Lung microvascular endothelial cell (primary cell): ENCODE results near the gene CDC34. TPM values are rescaled to one million over a fixed set of nuclear protein-coding genes. Genes with fewer than 3 reads are reported as not detected.

ENCODE experiments used
- DNase-seq, 2 donors: peaks; one replicate each; pipeline versions ENCODE4 v3.0.0 to v3.0.0-alpha.2; 2010; ENCODE audit warnings: low read depth in 2 of 2
- total RNA-seq: library from RNA; depleted of rRNA; stranded (reverse); fragments of >200 nt; gene quantifications from 2 replicates; pipeline ENCODE4 v1.2.1, GENCODE V29; 2014

Gene CDC34, protein sequence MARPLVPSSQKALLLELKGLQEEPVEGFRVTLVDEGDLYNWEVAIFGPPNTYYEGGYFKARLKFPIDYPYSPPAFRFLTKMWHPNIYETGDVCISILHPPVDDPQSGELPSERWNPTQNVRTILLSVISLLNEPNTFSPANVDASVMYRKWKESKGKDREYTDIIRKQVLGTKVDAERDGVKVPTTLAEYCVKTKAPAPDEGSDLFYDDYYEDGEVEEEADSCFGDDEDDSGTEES
- total RNA-seq: 74.3 and 89.3 TPM in 2 replicates

DNA sequence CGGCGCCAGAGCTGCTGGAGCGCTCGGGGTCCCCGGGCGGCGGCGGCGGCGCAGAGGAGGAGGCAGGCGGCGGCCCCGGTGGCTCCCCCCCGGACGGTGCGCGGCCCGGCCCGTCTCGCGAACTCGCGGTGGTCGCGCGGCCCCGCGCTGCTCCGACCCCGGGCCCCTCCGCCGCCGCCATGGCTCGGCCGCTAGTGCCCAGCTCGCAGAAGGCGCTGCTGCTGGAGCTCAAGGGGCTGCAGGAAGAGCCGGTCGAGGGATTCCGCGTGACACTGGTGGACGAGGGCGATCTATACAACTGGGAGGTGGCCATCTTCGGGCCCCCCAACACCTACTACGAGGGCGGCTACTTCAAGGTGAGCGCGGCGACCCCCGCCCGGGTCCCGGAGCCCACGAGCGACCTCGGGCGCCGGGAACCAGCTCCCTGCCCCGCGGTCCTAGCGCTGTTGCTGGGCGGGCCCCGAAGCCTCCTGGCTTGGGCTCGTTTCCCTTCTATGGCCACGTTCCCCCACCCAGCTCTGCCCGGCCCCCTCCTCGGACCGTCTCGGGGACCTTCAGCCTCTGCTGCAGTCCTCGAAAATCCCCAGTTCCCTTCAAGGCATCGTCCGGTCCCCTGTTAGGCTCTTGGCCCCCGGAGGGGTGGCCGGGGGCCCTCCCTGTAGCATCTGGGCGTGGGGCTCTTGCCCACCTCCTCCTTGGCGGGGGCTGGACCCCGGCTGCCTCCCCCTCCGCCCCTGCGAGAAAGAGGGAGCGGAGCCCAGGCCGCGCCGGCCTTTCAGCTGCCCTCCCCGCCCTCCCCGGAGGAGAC, at the start of gene CDC34:
TSS of gene CDC34 (plus strand) at position 8 of the 808 bp plus-strand sequence. CDS start at position 180, 172 bp downstream.
- no peak for DNase-seq

DNA sequence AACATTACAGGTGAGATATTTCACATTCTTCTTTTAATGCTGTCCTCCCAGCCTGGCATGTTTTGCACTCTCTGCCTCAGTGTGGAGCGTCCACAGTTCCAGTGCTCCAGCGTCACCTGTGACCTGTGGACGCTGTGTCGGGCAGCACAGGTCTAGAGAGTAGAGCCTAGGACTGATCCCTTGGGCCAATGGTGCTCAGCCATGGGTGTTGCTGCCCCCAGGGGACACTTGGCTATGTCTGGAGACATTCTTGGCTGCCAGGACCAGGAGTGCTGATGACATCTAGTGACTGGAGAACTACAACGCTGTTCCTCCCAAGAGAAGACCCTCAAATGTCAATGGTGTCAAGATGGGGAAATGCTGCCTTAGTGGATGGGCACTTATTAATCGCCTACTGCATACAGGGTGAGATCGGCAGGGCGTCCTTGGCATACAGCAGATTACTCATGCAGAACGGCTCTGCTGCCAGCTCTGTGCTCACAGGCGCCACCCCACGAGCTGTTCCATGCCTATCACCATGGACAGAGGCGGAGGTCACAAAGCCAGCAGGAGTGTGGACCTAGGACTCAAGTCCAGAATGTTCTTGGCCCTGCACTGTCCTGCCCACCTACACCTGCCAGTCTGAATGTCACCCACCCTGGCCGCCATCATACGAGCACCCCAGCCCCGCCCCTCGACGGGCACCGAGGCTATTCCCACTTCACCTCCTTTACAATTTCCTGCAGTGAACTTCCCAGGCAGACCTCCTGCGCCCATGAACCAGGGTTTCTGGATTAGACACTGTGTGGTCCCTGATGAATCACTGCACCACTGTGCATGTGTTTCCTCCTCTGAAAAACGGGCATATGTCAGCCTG, 49.1 kb upstream of the CDC34 start:
- DNase-seq: peak in 1 of 2 donors; percentile 43

DNA sequence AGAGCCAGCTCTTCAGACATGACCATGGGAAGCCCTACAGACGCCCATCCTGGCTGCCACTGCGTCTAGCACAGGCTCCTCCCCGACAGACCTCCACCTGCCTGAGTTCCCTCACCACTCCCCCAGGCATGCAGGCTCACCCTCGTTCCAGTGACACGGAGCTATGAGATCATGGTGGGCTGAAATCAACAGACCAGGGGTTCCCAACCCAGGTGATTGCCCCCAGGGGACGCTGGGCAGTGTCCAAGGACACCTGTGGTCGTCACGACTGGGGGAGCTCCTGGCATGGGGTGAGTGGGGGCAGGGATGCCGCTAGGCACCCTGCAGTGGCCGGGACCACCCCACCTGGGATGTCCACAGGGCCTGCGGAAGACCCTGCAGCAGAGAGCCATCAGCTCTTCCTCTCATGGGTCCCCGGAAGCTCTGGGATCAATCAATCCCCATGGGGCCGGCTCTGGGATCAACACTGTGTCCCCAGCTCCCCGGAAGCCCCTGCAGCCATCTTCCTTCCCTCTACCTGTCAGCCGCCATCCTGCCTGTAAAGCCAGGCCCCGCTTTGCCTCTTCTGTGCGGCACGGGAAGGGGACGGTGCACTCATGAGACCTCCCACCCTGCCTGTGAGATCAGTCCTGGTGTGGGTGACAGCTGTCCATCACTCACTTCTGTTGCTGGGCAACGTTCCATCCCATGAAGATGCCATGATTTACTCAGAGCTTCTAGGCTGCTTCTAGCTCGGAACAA, 48.1 kb upstream of the CDC34 start:
- DNase-seq: no peak

DNA sequence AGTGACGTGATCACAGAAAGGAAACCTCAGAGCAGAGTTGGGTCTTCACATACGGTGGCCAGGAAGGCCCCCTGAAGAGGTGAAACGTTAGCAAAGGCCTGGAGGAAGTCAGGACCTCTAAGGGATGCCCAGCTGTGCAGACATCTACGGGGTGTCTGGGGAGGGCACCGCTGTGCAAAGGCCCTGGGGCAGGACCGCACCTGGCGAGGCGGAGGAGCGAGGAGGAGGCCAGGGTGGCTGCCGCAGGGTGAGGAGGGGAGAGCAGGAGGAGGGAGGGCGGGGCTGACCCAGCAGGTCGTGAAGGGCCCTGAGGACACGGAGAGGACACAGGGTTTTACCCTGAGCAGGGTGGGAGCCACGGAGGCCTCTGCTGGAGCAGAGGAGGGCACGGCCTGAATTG, 47.1 kb upstream of the CDC34 start:
- no peak for DNase-seq

DNA sequence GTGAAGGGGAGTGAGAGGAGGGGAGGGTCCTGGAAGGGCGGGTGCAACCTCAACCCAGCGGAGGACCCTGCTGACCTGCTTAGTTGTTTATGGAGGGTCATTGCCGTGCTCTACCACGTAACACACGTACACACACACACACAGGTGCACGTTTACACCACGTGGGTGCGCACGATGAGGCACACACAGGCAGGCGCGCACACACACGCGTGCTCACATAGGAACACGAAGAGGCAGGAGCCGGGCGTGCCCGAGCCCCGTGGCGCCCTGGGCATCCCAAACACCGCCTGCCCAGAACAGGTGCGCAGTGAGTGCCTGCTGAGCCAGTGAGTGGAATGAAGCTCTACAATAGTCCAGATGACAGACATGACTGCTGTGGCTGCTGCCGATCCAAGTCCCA, 46.5 kb upstream of the CDC34 start:
- DNase-seq: no peak

DNA sequence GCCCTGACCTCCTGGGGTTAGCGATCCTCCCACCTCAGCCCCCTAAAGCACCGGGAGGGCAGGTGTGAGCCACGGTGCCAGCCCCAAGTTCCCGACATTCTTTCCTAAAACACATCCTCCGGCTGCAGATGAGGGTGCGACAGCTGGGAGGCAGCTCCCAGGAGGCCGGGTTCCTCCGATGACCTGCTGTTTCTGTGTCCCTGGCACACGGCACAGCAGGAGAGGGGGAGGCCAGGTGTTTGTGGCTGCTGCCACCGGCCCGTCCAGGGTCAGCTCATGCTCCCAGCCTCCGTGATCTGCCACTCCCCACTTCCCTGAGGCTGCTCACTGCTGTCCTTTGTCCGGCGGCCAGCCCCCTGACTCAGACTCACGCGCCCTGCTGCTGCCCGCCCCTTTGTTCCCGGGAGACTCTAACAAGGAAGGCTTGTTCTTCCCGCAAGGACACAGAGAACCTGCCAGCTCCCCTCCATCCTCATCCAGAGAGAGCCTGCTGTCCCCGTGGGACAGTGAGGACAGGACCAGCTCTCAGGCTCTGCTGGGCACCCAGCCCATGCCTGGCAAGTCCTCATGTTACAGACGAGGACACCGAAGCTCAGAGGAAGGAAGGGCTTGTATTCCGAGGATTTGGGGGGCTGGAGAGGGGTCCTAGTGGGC, 45.9 kb upstream of the CDC34 start:
- peak in 1 of 2 donors; percentile 35 for DNase-seq

DNA sequence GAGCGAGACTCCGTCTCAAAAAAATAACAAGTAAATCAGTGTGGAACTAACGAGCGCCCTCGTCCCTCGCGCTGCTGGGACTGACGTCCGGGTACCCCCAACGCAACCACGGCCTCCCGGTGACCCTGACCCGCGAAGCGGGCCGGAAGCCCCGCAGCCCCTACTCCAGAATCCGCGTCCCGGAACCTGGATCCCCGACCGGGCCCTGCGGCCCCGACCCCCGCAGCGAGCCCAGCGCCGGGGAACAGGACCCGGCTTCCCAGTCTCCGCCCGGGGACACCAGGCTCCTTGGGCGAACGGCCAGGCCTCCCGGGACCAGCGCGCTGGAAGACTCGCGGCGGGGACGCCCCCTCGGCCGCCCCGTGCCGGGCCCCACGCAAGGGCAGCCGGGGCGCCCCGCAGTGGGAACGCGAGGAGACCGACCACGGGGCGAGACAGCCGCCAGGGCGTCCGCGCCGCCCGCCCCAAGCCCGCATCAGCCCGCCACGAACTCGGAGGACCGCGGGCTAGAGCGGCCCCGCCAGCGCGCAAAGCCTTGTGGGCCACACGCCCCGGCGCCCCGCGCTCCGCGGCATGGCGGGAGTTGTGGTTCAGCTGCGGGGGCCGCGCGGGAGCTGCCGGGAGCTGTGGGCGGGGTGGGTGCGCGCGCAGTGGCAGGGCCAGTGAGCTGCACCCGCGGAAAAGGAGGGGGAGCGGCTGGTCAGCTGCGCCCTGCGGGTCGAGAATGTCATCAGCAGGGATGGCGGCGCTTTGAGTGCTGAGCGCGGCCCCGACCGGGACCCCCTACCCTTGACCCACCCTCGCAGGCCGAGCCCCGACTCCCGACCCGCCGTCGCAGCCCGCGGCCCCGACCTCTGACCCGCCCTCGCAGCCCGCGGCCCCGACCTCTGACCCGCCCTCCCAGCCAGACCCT, 42.8 kb upstream of the CDC34 start:
- peak; percentile 96 to 98 for DNase-seq

DNA sequence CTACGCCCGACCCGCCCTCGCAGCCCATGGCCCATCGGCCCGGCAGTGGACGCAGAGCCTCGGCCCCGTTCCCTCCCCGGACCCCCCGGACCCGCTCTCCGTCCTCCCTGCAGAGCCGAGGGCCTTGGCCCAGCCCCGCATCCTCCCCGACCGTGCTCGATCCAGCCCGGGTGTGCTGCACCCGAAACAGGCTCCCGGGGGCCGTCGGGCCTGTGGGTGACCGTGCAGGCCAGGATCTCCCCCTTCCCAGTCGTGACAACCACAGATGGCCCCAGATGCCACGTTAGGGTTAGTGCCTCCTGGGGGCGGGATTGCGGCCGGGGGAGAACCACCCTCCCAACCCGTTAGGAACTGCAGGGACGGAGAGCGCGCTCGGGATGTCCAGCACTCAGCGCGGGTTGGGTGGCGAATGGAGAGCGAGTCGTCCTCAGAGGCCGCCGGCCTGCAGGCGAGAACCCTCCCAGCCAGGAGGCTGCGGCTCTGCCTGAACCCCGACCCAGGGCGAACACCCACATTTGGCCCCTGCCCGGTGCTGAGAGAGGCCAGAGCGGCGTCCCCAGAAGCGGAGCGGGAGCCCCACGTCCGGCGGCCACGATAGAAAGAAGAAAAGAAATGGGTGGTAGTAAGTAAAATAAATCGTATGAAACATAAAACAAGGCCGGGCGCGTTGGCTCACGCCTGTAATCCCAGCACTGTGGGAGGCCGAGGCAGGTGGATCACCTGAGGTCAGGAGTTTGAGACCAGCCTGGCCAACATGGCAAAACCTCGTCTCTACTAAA, 42.0 kb upstream of the CDC34 start:
- peak in 1 of 2 donors; percentile 50 for DNase-seq

DNA sequence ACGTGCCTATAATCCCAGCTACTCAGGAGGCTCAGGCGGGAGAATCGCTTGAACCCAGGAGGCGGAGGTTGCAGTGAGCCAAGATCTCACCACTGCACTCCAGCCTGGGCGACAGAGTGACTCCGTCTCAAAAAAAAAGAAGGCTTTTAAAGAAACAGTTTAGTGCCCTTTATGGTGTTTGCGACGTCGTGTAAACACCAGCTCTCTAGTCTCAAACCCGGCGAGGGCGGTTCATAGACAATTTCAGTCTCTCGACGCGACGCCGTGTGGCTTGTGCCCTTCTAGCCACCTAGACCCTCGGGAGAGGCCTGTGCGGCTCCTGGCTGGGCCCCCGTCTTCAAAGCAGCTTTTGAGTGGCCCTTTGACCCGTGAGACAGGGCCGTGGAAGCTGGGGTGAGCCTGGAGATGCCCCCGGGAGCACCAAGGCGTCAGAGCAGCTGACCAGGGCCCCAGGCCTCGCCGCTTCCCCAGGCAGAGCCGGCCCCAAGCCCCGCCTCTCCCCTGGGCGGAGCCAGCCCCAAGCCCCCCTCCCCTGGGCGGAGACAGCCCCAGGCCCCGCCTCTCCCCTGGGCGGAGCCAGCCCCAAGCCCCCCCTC, 40.3 kb upstream of the CDC34 start:
- DNase-seq: peak in 1 of 2 donors; percentile 49

DNA sequence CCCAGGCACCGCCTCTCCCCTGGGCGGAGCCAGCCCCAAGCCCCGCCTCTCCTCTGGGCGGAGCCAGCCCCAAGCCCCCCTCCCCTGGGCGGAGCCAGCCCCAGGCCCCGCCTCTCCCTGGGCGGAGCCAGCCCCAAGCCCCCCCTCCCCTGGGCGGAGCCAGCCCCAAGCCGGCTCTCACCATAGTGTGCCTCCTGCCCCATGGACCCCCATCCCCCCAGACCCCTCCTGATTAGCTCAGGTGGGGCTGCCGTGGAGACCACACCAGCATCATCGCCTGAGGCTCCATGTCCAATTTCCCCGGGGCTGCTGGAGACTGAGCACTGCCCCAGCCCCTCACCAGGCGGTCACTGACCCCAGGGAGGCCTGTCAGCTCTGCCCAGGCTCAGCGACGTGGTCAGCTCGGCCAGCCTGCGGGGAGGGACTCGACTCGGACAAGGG, 39.4 kb upstream of the CDC34 start:
- no peak for DNase-seq

DNA sequence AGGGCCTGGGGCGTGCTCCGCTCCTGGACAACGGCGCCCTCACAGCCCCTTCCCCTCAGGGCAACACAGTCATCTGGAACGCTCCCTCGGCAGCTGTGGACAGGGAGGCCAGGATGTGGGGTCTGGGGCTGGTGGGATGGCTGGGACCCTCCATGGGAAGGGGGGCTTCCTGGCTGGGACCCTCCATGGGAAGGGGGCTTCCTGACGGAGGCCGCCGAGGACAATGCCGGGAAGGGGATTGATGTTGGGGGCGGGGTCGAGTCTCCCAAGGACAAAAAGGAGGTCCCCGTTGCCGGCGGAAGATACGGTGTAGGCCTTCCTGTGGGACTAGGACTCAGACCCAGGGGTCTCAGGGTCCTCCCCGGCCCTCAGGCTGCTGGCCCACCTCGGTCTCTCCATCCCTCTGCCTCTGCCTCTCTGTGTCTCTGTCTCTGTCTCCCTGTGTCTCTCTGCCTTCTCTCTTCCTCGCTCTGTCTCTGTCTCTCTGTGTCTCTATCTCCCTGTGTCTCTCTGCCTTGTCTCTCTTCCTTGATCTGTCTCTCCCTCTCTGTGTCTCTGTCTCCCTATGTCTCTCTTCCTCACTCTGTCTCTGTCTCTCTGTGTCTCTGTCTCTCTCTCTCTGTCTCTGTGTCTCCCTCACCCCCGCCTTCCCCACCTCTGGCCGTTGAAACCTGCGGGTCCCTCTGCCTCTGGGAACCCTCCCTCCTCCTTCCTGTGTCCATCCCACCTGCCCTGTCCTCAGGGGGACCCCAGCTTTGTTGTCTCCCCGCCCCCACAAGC, 38.0 kb upstream of the CDC34 start:
- DNase-seq: no peak

DNA sequence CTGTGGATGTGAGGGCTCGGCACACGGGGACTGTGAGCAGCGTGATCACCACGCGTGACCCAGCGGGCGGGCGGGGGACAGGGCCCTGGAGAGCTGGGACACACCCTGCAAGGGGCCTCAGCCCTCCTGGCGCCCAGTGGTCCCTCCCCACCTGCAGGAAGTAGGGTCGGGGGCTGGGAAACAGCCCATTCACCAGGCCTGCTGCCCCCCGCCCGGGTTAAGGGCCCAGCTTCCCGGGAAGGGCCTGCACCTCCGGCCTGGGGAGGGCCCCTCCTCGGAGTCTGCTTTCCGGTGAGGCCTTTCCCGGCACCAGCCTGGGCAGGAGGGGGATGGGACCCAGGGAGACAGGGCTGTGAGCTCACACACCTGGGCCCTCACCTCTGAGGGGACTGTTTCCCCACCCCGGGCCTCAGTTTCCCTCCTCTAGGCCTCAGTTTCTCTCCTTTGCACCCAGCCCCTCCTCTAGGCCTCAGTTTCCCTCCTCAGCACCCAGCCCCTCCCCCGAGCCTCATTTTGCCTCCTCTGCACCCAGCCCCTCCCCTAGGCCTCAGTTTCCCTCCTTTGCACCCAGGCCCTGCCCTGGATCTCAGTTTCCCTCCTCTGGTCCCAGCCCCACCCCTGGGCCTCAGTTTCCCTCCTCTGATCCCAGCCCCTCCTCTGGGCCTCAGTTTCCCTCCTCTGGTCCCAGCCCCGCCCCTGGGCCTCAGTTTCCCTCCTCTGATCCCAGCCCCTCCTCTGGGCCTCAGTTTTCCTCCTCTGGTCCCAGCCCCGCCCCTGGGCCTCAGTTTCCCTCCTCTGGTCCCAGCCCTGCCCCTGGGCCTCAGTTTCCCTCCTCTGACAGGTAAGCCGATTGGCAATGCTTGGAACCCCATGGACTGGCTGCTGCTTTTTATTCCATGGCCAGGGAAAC, 37.1 kb upstream of the CDC34 start:
- no peak for DNase-seq

DNA sequence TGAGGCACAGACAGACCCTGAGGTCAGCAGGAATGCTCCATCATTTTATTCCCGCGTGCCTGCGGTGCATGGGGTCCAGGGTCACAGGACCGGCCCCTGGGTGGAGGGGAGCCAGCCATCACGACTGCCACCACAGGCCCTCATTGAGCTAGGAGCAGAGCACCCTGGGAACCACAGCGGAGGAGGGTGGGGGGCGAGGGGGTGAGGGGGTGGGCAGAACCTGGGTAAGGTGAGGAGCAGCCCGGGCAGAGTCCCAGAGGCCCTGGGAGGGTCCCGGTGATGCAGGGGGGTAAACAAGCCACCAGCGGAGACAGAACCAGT, 36.5 kb upstream of the CDC34 start:
- no peak for DNase-seq

DNA sequence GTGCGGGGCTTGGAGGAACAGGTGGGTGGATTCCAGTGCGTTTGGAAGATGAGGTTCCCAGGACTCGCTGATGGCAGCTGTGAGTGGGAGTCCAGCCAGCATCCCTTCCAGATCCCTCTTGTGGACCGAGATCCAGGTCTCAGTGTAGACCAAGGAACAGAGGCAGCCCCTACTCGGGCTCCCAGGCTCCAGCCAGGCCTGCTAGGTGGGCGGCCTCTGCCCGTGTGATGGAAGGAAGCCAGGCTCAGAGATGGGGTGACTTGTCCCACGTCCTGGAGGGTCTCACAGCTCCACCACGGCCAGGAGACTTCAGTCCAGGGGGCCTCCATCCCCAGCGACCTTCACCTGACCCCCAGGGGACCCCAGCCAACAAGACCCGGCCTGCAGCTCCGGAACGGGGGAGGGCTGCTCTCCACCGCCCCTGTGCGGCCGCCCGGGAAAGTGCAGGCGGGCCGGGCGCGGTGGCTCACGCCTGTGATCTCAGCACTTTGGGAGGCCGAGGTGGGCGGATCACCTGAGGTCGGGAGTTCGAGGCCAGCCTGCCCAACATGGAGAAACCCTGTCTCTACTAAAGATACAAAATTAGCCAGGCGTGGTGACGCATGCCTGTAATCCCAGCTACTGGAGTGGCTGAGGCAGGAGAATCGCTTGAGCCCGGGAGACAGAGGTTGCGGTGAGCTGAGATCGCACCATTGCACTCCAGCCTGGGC, 36.0 kb upstream of the CDC34 start:
- DNase-seq: peak; percentile 41 to 53

DNA sequence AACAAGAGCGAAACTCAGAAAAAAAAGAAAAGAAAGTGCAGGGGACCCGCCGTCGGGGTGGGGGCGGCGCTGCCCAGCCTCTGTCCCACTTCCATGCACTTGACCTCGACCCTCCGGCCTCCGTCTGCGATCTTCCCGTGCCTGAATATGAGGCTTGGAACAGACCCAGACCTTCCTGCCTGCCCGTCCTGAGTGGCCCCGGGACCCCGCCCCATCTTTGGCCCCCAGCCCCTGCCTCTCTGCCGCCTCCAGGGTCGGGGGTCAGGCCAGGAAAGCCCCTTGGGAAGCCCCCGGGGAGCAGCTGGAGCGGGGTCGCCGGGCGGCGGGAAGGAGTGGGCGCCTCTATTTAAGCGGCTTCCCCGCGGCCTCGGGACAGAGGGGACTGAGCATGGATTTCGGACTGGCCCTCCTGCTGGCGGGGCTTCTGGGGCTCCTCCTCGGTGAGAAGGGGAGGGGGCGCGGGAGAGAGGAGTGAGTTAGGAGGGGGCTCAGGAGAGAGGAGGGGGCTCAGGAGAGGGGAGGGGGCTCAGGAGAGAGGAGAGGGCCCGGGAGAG, 35.4 kb upstream of the CDC34 start, which contains the start of gene MADCAM1:
TSS of gene MADCAM1 (plus strand) at position 375 of the 554 bp plus-strand sequence. CDS start at position 389, 14 bp downstream.
- no peak for DNase-seq

DNA sequence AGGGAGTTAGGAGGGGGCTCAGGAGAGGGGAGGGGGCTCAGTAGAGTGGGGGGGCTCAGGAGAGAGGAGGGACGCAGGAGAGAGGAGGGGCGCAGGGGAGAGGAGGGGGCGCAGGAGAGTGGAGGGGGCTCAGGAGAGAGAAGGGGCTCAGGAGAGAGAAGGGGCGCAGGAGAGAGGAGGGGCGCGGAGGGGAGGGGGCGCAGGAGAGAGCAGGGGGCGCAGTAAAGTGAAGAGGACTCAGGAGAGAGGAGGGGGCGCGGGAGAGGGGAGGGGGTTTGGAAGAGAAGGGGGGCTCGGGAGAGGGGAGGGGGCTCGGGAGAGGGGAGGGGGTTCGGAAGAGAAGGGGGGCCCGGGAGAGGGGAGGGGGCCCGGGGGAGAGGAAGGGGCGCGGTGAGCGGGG, 34.6 kb upstream of the CDC34 start:
- no peak for DNase-seq
